HepG2 (cell line): Measurements from ENCODE around the gene CPLX1. TPM values are rescaled to one million over a fixed set of nuclear protein-coding genes. Genes with fewer than 3 reads are reported as not detected.

Experiments
- ATAC-seq: fragments of 200-7000 bp; cut with Tn5 transposase; 3 replicates; pipeline ENCODE4 v1.9.1; 2020; ENCODE audit warnings: mild to moderate bottlenecking, moderate library complexity
- BruUV-seq: library from RNA; stranded (reverse); fragments of 400-500 nt; replicated peaks from 2 replicates; lab custom pipeline; 2021; lab: Mats Ljungman, UMichigan
- CTCF ChIA-PET: fragments of 300-600 bp; formaldehyde crosslinking; extraction: SDS; loops from one replicate; lab custom pipeline; 2021; ENCODE audit warnings: low total read pairs, inconsistent platforms, low intra/inter-chr PET ratio; lab: Yijun Ruan, JAX
- POLR2A ChIA-PET: fragments of 350-600 bp; sonication (Branson Sonifier 250); formaldehyde crosslinking; loops from one replicate; lab custom pipeline; 2020; ENCODE audit warnings: antibody characterized with exemption, inconsistent platforms; lab: Yijun Ruan, JAX
- DNase-seq: peaks from one replicate; pipeline ENCODE4 v3.0.0-alpha.2; 2015; ENCODE audit warnings: low spot score
- FAIRE-seq: peaks from 3 replicates; lab custom pipeline; 2011; peaks lifted over from hg19 to GRCh38; lab: Jason Lieb, UNC
- H2AFZ ChIP-seq: one replicate; pipeline ENCODE4 v1.6.1; 2011; ENCODE audit warnings: low read length, inconsistent platforms
- H3K27ac ChIP-seq: fragments of 300-600 bp; 3 replicates; pipeline ENCODE4 v1.8.0; 2011; ENCODE audit warnings: mixed run types, mild to moderate bottlenecking, mixed read lengths, low read length, inconsistent platforms; ENCODE audit not compliant: insufficient read depth; ENCODE audit errors: extremely low read length
- H3K27me3 ChIP-seq, 2 experiments: fragments of 200-600 bp in 1 of 2; 2 replicates in 1 of 2; 3 replicates in 1 of 2; pipeline versions ENCODE4 v1.6.0 to v1.8.0; 2011; ENCODE audit warnings: low read length in 2 of 2, mild to moderate bottlenecking in 2 of 2, moderate library complexity in 2 of 2, inconsistent platforms in 1 of 2; ENCODE audit not compliant: insufficient read depth in 2 of 2, control insufficient read depth in 1 of 2
- H3K36me3 ChIP-seq, 2 experiments: fragments of 200-600 bp in 1 of 2; replicated peaks in 1 of 2; 2 replicates in 1 of 2; 3 replicates in 1 of 2; pipeline versions ENCODE4 v1.5.1 to v1.8.0; 2011; ENCODE audit warnings: low read length in 2 of 2, inconsistent platforms in 1 of 2; ENCODE audit not compliant: insufficient read depth in 2 of 2, control insufficient read depth in 1 of 2
- H3K4me1 ChIP-seq: 2 replicates; pipeline ENCODE4 v1.5.1; 2012; ENCODE audit warnings: low read length, inconsistent platforms; ENCODE audit not compliant: insufficient read depth
- H3K4me2 ChIP-seq: 2 replicates; pipeline ENCODE4 v1.6.0; 2011; ENCODE audit warnings: low read depth, low read length, inconsistent platforms
- H3K4me3 ChIP-seq, 3 experiments: fragments of 200-600 bp in 1 of 3; sonication (generic), shearing (Covaris generic) in 1 of 3; replicated peaks in 1 of 3; 2 replicates each; pipeline ENCODE4 v1.5.1; 2011 to 2016; ENCODE audit warnings: low read length in 3 of 3, inconsistent platforms in 2 of 3, low read depth in 2 of 3, mild to moderate bottlenecking in 2 of 3, control low read depth in 1 of 3, mixed read lengths in 1 of 3; ENCODE audit not compliant: insufficient read depth in 1 of 3
- H3K79me2 ChIP-seq: one replicate; pipeline ENCODE4 v1.6.1; 2011; ENCODE audit warnings: low read length, inconsistent platforms; ENCODE audit not compliant: insufficient read depth
- H3K9ac ChIP-seq: 2 replicates; pipeline ENCODE4 v1.6.0; 2011; ENCODE audit warnings: mild to moderate bottlenecking, low read depth, low read length, inconsistent platforms; ENCODE audit not compliant: insufficient read depth
- H3K9me3 ChIP-seq: 2 replicates; pipeline ENCODE4 v1.5.1; 2012; ENCODE audit warnings: mild to moderate bottlenecking, low read length
- H4K20me1 ChIP-seq: 2 replicates; pipeline ENCODE4 v1.6.0; 2011; ENCODE audit warnings: inconsistent platforms, mild to moderate bottlenecking, low read length, moderate library complexity; ENCODE audit not compliant: insufficient read depth
- CAMTA2 ChIP-seq: sonication (generic); formaldehyde crosslinking; IDR thresholded peaks from 2 replicates; pipeline ENCODE4 v1.4.0; 2020; ENCODE audit warnings: mild to moderate bottlenecking, missing genetic modification reagents, borderline replicate concordance
- FIP1L1 ChIP-seq: fragments of 200-400 bp; formaldehyde crosslinking; IDR thresholded peaks from 2 replicates; pipeline ENCODE4 v1.6.1; 2018; ENCODE audit warnings: low read depth, mild to moderate bottlenecking, low read length, moderate library complexity, borderline replicate concordance; ENCODE audit not compliant: insufficient read depth
- KLF13 ChIP-seq: sonication (generic); formaldehyde crosslinking; IDR thresholded peaks from 2 replicates; pipeline ENCODE4 v1.4.0; 2020; ENCODE audit warnings: mild to moderate bottlenecking, missing genetic modification reagents
- MAZ ChIP-seq, 2 experiments: sonication (generic) in 1 of 2; formaldehyde crosslinking in 1 of 2; IDR thresholded peaks; 2 replicates each; pipeline versions ENCODE4 v1.5.0 to v1.6.1; 2012 to 2020; ENCODE audit warnings: low read depth in 2 of 2, mild to moderate bottlenecking in 2 of 2, borderline replicate concordance in 1 of 2, improper control_type of control experiment in 1 of 2, low read length in 1 of 2, missing genetic modification reagents in 1 of 2, moderate library complexity in 1 of 2
- ZNF3 ChIP-seq: IDR thresholded peaks from 2 replicates; pipeline ENCODE4 v1.7.0; 2017; ENCODE audit warnings: inconsistent platforms
- ZNF549 ChIP-seq: sonication (generic); formaldehyde crosslinking; IDR thresholded peaks from 2 replicates; pipeline ENCODE4 v1.5.0; 2020; ENCODE audit warnings: missing genetic modification reagents
- ZNF883 ChIP-seq: sonication (generic); formaldehyde crosslinking; IDR thresholded peaks from 2 replicates; pipeline ENCODE4 v1.5.1; 2020; ENCODE audit warnings: mild to moderate bottlenecking, missing genetic modification reagents; ENCODE audit errors: not compliant biosample characterization
- WGBS: methylation state at CpG from one replicate; pipeline ENCODE4 v1.1.6; 2017; ENCODE audit warnings: low lambda C conversion rate; 5-methylcytosine and 5-hydroxymethylcytosine counted together
- in situ Hi-C: cut with HindIII; loops from 2 replicates; pipeline ENCODE4 v1.10.0; 2017; ENCODE audit warnings: low pct_unique_long_range_greater_than_20kb; ENCODE audit not compliant: extremely low pct_ligation_motif_present
- intact Hi-C: fragments of 100-400 bp; cut with micrococcal nuclease; formaldehyde crosslinking; loops from one replicate; pipeline ENCODE4 v1.10.0; 2022; ENCODE audit not compliant: unreplicated experiment
- polyA plus RNA-seq, 8 experiments: library from polyadenylated mRNA; depleted of rRNA in 3 of 8; stranded (reverse) in 7 of 8; unstranded in 1 of 8; fragments of >200 nt; fragmentation: Illumina TruSeq in 4 of 8; extraction: Trizol in 4 of 8; gene quantifications; 2 replicates each; pipeline versions ENCODE4 v1.2.1 to v1.2.3, GENCODE V29; 2011 to 2016; ENCODE audit warnings: low read depth in 4 of 8, missing spikeins in 1 of 8, mixed read lengths in 1 of 8; ENCODE audit not compliant: insufficient read depth in 1 of 8
- total RNA-seq, 5 experiments: library from RNA; depleted of rRNA; stranded (reverse); fragments of >200 nt; fragmentation: Illumina TruSeq; extraction: Trizol; gene quantifications; 2 replicates each; pipeline ENCODE4 v1.2.3, GENCODE V29; 2016; ENCODE audit warnings: low read depth in 1 of 5

The CPLX1 gene
- total and polyA plus RNA-seq, 2 of the 13 experiments (the other 11 are each of a cell fraction or from before 2014, with no cell fraction given): 0.18 TPM

DNA sequence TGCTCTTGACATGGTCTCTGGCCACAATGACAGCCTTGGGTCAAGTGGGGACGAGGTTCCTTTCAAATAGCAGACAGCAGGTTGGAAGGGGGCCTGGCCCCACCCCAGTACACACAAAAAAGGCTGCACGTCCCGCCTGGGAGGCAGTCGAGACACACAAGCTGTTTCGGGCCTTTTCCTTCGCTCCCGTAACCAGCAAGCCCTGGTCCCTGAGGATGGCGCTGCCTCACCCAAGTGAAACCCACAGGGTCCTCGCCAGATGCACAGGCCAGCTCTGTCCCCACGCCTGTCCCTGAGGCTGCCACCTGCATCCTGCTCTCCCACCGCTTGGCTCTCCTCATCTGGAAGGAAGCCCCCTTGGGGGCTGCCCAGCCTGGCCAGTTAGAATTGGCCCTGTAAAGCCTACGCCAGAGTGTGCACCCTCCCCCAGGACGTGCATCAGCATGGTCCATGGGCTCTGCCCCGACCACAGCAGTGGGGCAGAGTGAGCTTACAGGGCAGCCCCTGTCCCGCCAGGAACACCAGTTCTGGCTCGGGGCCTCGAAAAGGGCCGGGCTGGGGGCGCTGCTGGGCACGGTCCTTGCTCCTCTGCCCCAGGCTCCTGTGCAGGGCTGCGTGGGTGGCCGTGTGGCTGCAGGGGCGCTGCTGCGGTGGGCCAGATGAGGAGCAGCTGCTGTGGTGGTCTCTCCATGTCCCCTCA, 2.0 kb downstream of the CPLX1 start:
- Histone ChIP-seq H3K4me1 (no peaks in the 10 kb centered on the region), H2AFZ (no peak overlapping the region), H3K27ac (no peak overlapping the region), H3K9ac (no peak overlapping the region), H3K79me2 (no peaks in the 10 kb centered on the region), H3K4me3 (no peak overlapping the region), H3K4me2 (no peak overlapping the region), H4K20me1 (peaks cover 6% of the 10 kb centered on the region; the same call in 1 of the 2 replicates), H3K27me3 (peaks cover 10 to 86% of the 10 kb centered on the region in 2 experiments), H3K9me3 (no peaks in the 10 kb centered on the region), H3K36me3 (no peaks in the 10 kb centered on the region)
- POLR2A ChIA-PET: no interaction called here
- intact Hi-C loops: no loop called here
- no TSS peak for BruUV-seq
- FAIRE-seq (no peak), ATAC-seq (no peak), DNase-seq (no peak)
- in situ Hi-C loops: no loop called here
- 90% methylated on average over 6 of the region's 24 CpGs for WGBS
- CTCF ChIA-PET: no interaction called here
- TF ChIP-seq KLF13 (CRISPR knock-in tag) (no peak), CAMTA2 (CRISPR knock-in tag) (no peak), ZNF549 (no peak), ZNF883 (no peak)

DNA sequence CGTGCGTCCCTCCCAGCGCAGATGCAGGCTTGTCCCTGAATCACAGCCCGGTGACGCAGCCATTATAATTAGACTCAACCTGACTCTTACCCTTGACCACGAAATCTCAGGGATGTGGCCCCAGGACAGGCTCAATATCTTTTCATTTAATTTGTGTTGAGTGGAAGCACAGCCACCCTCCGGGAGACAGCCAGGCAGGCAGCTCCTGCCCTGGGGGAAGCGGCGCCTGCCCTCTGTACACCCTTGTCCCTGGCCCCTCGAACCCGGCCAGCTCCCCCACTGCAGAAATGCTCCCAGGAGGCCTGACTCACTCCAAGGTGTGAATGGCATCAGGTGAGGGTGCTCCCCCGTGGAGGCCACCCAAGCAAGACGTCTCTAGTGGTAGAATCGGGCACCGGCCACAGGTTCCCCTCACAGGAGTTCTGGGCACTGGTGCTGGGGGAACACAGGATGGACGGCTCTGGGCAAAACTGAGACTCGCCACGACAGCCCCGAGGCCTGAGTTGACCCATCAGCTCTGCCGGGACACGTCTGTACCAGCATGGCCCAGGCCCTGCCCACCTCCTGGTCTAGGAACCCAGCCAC, 2.7 kb downstream of the CPLX1 start:
- Histone ChIP-seq H3K4me1 (no peaks in the 10 kb centered on the region), H3K27ac (no peak overlapping the region), H3K79me2 (no peaks in the 10 kb centered on the region), H3K9me3 (no peaks in the 10 kb centered on the region), H3K27me3 (peaks cover 5 to 85% of the 10 kb centered on the region in 2 experiments), H3K4me3 (no peak overlapping the region), H3K36me3 (no peaks in the 10 kb centered on the region), H3K9ac (no peak overlapping the region), H3K4me2 (no peak overlapping the region), H4K20me1 (peaks cover 6% of the 10 kb centered on the region; the same call in 1 of the 2 replicates), H2AFZ (no peak overlapping the region)
- ChIA-PET POLR2A (no interaction called here), CTCF (no interaction called here)
- no TSS peak for BruUV-seq
- WGBS: 81% methylated on average over 11 of the region's 21 CpGs
- TF ChIP-seq MAZ (IDR thresholded peaks at IDR 0.05; ENCODE audit: borderline replicate concordance, low read depth, low read length): no peak
- TF ChIP-seq MAZ (CRISPR knock-in tag; IDR thresholded peaks at IDR 0.05; ENCODE audit: low read depth): no peak
- TF ChIP-seq ZNF3: no peak
- no peak for TF ChIP-seq FIP1L1
- in situ Hi-C loops (no loop called here), intact Hi-C loops (no loop called here)
- DNase-seq (no peak), ATAC-seq (no peak), FAIRE-seq (no peak)
